NCI-H526 treated with DMSO at 0.1 percent for 48 hours (cell line): ENCODE measurements around the gene RAB11FIP4.

Experiments used
- DNase-seq: peaks from one replicate; lab custom pipeline; 2025; lab: John Stamatoyannopoulos, UW

Gene RAB11FIP4

DNA sequence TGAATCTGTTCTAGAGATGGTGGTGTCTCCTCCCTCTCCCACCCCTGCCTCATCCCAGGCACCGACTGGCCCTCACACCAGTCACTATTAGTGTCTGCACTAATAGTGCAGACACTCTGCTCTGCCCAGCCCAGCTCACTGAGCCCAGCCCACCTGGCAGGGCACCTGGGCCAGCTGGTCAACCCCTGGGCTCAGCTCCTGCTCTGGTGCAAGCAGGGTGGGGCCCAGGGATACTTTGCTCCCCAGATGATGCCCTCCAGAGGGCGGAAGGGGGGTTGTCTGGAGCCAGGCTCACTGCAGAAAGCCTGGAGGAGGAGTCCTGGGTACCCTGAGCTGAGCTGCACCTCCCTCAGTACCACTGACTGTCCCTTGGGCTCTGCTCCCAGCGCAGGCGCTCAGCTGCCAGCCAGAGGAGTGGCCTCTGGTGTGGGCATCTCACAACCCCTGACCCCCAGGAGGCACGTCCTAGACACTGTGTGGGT lies 14.5 kb downstream of the RAB11FIP4 start:
- no peak for DNase-seq

DNA sequence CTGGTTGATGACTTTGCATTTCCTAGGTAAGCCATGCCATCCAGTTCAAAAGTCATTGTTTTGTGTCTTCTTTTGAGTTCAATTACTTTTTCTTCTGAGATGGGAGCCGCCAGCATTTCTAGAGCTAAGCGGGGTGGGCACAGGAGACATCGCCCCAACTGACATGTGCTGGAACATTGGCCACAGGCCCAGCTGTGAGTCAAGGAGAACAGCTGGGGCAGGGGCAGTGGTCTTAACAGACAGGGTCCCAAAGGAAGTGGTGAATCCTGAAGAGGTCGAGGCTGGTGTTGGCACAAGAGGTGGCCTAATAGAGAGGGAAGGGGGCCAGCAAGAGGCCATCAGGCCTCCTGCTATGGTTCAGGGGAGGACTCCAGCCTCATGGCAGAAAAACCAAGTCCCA lies 17.1 kb downstream of the RAB11FIP4 start:
- no peak for DNase-seq

DNA sequence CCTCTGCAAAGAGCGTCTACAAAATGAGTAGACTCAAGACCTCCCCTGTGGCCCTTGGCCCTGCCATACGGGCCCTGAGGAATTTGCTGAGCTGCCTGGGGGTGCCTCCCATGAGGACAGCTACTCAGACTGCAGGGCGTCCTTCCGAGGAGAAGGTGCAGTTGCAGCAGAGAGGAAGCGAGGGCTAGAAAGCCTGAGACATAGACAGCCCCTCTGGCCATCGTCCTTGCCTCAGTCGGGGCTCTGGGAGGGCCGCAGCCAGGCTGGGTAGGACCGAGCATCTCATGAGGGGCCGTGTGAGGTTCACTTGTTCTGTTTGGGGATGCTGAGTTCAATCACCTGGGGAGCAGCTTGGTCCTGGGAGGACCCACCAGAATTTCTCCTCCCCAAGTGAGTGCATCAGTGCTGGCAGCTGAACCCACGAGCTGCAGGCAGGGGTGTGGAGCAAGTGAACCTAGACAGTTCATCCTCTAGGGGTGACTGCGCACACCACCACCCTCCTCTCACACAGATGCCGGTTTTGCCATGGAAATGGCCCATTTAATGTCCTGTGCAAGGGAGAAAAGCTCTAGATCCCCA lies 20.3 kb downstream of the RAB11FIP4 start:
- DNase-seq = no peak

DNA sequence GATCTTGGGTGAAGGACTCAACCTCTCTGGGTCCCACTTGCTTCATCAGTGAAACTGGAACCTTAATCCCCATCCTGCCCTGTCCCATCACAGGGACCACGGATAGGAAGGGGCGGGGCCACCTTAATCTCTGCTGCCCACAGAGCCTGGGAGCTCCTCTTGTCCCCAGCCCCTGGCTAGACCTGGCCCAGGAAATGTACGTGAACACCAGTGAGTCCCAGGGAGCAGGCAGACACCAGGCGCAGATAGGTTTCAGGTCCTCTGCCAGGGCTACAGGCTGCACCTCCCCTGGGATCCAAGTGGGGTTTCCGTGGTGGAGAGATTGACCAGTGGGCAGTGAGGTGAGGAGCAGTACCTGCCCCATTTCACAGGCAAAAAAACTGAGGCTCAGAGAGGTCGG lies 21.0 kb downstream of the RAB11FIP4 start:
- no peak for DNase-seq

DNA sequence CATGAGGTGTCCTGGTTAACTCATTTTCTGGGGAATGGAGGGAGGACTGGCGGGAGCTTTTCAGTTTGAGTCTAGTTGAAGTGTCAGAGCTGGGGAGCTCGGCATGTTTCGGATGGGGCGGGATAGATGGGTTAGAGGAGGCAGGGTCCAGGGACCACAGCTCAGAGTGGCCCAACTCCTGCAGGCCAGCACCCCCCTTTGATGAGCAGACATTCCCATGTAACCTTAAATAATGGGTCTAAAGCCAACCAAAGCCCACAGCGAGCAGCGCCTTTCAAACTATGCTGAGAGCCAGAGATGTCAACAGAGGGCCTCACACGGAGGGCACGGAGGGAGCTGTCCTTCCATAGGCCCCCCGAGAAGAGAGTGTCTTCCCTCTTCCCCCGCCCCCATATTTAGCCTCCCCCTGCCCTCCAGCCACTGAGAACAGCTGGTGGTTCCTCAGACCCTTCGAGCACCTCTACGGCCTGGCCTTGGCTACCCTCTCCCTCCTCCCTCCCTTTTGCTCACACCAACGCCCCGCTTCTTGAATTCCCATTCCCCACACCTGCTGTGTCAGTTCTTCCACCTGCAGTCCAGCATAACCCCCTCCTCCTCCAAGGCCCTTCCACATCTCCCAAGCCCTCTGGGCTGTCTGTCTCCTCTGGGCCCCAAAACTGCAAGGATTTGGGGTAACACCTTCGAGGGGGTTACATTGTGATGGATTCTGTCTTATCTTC lies 21.8 kb downstream of the RAB11FIP4 start:
- no peak for DNase-seq

DNA sequence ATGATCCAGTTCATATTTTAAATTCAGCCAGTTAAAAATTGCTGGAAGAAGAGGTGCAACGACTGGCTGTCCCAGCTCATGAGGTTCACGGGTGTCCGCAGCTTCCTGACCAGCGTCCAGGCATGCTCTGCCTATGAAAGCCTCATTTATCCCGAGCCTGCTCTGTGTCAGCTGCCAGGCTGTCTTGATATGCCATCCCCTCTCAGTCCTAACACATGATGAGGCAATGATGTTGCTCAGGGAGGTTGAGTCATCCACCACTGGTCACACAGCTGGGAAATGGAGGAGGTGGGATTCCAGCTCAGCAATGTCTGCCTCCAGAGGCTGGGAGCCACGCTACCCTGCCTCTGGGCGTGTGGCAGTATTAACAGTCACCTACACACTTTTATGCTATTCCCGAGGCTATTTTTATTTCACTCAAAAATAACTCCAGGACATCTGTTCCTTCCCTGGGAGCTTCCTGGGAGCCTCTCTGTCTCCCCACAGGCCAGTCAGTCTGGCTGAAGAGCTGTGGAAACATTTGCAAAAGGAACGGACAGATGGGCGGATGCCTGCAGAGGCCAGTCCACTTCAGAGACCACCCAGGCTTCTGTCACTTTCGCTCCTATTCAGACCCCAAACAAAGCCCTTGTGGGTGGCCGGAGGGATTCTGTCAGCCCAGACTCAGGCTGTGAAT lies 22.5 kb downstream of the RAB11FIP4 start:
- DNase-seq = no peak

DNA sequence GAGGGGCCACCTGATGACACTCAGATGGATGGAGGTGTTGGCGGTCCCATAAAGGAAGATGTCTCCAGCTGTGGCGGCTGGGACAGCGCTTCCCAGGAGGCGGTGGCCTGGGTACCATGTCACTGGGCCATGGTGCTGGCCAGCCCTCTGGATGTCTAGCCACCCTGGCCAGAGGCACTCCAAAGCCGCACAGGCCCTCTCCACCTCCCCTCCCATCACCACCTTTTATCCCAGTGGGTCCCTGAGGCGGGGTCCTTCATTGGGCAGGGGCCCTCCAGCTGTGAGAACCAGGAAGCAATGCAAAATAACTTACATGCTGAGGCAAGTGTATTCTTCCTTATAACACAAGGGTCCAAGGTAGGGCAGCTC lies 23.1 kb downstream of the RAB11FIP4 start:
- no peak for DNase-seq

DNA sequence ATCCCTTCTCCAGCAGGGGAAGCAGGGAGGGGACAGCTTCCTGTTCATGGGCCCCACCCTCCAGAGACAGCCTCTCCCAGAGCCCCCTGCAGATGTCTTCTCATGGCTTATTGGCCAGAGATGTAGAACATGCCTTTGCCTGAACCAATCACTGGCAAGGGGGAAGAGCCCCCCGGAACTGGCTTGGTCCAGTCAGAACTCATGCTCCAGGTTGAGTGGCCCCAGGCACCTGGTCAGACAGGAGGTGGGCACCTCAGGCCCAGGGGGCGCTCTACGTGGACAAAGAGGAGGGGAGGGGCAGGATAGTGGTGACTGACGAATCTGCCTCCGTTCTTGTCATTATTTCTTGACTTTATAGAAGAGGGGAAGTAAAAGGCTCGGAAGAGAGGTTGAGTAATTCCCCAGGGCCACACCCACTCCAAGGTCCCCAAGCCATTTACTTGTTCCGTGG lies 23.6 kb downstream of the RAB11FIP4 start:
- DNase-seq = no peak

DNA sequence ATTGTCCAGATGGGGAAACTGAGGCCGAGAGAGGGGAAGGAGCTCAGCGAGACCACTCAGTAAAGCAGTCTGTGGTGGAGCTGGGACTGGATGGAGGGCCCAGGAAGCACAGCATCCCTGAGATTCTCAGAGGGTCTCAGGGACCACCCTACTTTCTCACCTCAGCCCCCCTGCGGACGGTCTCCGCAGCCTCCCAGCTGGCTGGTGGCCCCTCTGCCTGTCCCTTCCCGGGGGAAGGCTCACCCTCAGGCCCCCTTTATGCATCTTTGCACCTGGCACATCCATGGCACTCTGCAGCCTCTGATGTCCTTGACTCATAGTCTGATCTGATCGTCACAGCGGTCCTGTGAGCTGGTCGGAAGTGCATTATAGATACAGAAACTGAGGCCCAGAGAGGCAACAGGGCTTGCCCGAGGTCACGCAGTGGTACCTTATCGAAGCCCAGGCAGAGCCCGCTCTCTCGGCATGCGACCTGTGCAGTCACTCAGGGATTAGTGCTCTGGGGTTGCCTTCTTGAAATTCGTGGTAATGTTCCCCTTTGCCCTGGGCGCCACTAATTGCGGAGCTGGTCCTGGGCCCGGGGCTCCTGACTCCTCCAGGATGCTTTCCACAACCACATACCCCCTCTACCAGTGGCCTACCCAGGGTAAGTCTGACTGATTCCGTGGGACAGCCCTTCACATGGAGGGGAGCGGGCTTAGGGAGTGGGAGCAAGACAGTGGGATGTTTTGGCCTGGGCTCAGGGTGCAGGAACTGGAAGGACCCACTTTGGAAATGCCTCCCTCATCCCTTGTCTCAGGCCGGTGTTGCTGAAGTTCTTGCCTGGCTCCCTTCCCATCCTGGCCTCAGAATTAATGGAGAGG lies 24.4 kb downstream of the RAB11FIP4 start:
- DNase-seq = no peak

DNA sequence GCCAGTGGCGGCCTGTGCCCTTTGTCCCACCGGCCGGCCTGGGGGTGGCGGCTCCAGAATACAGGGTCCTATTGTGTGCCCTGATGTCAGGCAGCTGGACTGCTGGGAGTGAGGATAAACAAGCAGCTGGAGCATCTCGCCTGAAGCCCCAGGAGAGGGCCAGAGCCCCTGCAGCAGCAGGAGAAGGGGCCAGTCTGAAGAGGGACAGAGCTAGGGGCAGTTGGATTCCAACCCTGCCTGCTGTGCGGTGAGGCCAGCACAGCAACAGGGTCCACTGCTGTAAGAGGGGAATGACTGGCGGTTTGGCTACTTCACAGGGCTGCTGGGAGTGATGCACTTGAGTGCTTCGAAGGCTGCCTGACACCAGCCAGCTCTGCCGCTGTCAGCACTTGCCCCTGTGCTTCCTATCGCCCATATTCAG lies 25.0 kb downstream of the RAB11FIP4 start:
- DNase-seq = no peak

DNA sequence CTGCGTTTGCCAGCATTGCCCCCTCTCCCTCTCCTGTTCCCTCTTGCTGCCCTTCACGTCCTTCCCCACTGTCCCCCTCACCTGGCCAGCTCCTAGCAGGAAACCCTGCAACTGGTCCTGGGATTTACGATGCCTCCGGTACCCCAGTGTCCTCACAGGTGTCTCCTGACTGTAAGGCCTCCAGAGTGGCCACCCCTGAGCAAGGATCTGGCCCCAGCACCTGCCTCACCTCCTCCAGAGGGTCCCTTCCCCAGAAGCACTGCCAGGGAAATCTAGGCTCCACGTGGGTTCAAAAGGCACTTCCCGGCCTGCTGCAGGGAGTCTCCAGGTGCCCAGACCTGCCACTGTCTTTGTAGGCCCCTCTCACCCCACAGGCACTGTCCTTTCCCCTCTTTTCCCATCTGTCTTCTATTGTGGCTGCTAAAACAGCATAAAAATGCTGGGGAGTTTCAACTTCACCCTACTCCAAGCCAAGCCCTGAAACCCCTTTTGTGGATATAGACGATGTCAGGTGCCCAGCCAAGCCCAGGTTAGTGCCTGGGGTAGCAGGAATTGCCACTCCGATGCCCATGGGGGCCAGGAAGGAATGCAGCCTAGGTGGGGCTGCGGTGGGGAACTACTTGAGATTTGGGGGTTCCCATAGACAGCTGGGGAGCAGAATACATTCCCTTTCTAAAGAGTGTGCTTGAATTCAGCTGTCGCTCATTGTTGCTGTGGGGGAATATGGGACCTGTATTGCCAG lies 25.7 kb downstream of the RAB11FIP4 start:
- DNase-seq = no peak

DNA sequence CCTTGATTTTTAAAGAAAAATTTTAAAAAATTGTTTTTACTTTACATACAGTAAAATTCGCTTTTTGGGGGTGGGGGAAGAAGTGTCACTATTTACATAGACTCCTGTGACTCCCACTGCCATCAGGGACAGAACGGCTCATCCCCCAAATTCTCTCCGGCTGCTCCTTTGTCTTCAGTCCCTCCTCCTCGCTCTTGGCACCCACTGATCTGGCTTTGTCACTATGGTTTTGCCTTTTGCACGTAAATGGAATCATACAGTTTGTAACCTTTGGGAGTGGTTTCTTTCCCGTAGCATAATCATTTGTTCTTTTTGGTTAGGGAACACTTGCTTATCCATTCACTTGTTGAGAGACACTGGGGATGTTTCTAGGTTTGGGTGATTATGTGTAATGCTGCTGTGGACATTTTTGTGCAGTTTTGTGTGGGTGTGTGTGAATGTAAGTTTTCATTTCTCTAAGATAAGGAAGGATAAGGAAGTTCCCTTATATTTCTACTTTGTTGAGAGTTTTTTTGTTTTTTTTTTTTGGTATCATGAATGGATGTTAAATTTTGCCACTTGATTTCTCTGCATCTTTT lies 27.4 kb downstream of the RAB11FIP4 start:
- no peak for DNase-seq

DNA sequence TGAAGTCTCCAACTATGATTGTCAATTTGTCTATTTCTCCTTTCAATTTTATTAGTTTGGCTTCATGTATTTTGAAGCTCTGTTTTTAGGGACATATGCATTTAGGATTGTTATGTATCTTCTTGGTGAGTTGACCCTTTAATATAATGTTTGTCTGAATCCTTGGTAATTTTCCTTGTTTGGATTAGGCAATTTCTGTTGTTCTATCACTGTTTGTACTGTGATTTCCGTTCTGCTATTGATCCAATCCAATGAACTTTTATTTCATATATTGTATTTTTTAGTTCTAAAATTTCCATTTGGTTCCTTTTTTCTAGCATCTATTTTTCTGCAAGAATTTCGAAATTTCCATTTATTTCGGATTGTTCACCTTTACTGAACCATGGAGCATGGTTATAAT lies 31.0 kb downstream of the RAB11FIP4 start:
- DNase-seq = no peak

DNA sequence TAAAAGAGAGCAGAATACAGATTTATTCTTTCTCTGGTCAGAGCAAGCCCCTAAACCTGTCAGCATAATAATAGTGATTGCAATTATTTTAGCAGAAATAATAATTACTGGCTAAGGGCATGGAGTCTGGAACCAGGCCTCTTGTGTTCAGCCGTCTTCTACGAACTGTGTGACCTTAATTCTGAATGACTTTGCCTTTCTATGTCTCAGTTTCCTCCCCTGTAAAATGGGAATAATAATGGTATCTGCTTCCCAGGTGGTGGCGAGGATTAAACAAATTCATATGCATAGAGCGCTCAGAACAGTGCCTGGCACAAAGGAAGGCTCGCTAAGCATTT lies 33.4 kb downstream of the RAB11FIP4 start:
- DNase-seq = no peak

DNA sequence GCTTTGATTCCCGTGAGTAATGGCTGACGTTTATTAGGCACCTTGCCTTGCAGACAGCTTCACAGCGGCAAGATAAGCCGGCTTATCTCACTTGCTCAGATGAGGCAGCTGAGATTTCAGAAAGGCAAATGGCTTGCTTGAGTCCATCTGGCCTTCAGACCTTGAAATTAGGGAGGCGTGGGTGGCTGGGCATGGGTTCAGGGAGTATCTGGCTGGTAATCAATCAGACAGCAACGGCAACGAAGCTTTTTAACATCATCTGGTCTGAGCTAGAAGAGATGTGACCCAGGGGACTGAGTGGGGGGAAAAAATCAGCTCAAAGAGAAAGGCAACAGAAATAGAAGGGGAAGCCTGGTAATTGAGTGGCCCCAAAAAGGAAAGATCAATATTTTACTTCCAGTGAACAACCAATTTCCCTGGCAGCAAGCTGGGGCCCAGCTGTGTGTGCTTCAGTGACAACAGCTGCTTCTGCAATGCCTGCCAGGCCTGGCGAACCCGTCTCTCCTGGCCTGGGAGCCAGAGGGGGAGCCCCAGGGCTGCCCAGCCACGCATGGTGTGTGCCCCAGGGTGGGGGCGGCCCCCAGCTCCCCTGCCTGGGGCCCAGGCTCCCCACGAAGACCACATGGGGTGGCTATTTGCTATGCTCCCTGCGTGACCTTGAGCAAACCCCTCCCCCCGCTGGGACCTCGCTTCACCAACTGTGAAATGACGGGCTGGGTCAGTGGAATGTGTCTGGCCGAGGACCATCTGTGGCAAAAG lies 34.0 kb downstream of the RAB11FIP4 start:
- no peak for DNase-seq

DNA sequence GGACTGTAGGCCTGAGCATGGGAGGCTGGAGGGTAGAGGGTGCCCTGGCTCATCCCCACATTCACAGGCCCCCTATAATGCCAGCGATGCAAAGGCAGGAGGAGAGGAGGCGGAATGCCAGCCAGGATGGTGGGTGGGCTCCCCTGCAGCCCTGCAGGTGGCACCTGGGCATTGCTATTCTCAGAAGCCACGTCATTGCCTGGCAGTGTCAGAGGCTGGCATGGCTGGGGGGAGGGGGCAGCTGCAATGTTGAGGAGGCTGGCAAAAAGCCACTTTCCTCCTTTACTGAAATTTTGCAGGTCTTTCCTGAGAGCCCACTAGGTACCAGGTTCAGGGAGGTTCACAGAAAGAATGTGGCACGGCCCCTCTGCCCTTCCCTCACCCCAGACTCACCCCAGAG lies 36.2 kb downstream of the RAB11FIP4 start:
- no peak for DNase-seq

DNA sequence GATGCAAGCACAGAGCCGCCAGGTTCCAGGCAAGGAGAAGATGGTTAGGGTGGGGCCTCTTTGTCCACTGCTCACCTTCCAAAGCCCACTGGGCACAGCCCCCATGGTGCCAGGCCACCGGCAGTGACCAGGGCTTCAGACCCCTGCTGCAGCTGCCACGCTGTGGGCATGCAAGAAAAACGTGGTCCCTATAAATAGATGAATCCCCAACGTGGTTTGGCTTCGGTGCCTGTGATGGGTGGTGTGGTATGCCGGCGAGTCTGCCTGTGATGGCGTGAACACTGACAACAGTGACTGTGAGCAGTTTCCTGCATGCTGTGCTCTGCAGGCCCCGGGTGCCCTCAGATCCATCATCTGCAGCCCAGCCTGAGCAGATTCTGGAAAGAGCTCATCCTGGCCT lies 36.6 kb downstream of the RAB11FIP4 start:
- DNase-seq = no peak

DNA sequence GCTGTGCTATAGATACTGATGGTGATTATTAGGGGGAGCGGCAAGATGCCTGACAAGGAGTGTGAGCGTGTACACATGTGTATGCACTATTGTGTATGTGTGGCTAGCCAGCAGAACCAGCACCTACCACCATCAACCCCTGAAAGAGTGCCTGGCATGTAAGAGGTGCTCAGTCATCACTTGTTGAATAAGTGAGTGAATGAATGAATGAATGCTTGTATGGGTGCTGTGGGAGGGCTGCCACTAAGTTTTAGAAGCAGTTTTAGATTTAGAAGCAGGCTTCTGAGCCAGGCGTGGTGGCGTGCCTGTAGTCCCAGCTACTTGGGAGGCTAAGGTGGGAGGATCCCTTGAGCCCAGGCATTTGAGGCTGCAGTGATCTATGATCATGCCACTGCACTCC lies 37.0 kb downstream of the RAB11FIP4 start:
- DNase-seq = no peak

DNA sequence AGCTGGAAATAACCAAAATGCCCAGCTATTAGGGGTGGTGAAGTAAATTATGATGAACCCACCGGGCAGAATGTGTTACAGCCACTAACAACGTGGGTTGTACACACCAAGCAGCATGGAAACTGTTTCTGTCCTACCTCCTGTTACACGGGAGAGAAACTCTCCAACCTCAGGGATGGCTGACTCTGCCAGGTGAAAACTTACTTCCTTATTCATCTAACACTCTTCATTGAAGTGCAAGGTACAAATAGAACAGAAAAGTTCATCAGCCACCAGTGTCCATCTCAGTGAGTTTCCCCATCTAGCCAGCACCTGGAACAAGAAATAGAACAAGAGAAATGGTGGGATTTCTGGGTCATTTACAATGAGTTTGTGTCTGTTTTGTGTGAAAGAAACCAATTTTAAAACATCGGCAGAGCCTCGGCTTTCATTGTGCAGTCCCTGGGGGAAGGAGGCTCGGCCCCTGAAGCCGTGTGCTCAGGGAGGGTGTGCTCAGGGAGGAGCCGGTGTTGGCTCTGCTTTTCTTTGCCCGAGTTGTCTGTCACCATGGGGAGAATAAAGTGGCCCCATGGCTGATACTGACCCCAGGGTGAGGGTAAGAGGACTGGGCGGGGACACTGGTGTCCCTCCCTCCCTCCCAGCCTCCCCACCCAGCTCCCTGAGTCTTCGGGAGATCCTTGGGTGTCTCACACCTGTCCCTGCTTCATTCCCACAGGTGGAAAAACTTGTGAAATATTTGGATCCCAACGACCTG lies 39.8 kb downstream of the RAB11FIP4 start:
- DNase-seq = no peak
